ENCODE results near the gene GNA15.

DNA sequence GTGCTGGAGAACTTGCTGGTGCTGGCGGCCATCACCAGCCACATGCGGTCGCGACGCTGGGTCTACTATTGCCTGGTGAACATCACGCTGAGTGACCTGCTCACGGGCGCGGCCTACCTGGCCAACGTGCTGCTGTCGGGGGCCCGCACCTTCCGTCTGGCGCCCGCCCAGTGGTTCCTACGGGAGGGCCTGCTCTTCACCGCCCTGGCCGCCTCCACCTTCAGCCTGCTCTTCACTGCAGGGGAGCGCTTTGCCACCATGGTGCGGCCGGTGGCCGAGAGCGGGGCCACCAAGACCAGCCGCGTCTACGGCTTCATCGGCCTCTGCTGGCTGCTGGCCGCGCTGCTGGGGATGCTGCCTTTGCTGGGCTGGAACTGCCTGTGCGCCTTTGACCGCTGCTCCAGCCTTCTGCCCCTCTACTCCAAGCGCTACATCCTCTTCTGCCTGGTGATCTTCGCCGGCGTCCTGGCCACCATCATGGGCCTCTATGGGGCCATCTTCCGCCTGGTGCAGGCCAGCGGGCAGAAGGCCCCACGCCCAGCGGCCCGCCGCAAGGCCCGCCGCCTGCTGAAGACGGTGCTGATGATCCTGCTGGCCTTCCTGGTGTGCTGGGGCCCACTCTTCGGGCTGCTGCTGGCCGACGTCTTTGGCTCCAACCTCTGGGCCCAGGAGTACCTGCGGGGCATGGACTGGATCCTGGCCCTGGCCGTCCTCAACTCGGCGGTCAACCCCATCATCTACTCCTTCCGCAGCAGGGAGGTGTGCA lies 43.3 kb downstream of the GNA15 start:
- TF ChIP-seq, protein P1, sequence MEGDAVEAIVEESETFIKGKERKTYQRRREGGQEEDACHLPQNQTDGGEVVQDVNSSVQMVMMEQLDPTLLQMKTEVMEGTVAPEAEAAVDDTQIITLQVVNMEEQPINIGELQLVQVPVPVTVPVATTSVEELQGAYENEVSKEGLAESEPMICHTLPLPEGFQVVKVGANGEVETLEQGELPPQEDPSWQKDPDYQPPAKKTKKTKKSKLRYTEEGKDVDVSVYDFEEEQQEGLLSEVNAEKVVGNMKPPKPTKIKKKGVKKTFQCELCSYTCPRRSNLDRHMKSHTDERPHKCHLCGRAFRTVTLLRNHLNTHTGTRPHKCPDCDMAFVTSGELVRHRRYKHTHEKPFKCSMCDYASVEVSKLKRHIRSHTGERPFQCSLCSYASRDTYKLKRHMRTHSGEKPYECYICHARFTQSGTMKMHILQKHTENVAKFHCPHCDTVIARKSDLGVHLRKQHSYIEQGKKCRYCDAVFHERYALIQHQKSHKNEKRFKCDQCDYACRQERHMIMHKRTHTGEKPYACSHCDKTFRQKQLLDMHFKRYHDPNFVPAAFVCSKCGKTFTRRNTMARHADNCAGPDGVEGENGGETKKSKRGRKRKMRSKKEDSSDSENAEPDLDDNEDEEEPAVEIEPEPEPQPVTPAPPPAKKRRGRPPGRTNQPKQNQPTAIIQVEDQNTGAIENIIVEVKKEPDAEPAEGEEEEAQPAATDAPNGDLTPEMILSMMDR (IDR thresholded peaks at IDR 0.05) = no peak
- TF ChIP-seq POLR2AphosphoS5 (IDR thresholded peaks at IDR 0.05) = no peak
- no peak for TF ChIP-seq POLR2A (IDR thresholded peaks at IDR 0.05)
